Activated gamma-delta T cell treated with Interleukin-2 at 50 U/mL for 16 hours (primary cell): Measurements from ENCODE around the gene CCDC50.

Source experiments
- DNase-seq: peaks from one replicate; pipeline ENCODE4 v3.0.0-alpha.2; 2020

The CCDC50 gene

GRCh38 chr3:191432162-191432561 is 103.0 kb downstream of the CCDC50 start:
- DNase-seq = no peak

DNA sequence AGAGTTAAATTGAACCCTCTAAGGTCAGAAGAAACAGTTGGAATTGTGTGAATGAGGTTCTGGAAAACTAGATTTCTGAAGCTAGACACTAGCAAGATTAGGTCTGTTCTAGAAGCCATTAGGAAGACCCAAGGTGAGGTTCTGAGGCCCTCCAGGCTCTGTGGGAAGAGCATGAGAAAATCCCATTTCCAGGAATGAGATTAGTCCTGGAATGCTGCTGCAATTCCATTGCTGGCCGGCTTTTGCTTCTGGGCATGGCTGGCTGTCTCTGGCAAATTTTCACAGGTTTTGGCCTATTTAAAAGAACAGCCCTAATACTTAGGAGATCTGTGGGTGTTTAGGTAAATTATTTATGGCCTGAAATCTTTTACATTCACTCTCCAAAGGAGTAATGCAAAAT is 104.8 kb downstream of the CCDC50 start:
- no peak for DNase-seq

GRCh38 chr3:191435981-191436380 is 106.8 kb downstream of the CCDC50 start:
- no peak for DNase-seq

DNA sequence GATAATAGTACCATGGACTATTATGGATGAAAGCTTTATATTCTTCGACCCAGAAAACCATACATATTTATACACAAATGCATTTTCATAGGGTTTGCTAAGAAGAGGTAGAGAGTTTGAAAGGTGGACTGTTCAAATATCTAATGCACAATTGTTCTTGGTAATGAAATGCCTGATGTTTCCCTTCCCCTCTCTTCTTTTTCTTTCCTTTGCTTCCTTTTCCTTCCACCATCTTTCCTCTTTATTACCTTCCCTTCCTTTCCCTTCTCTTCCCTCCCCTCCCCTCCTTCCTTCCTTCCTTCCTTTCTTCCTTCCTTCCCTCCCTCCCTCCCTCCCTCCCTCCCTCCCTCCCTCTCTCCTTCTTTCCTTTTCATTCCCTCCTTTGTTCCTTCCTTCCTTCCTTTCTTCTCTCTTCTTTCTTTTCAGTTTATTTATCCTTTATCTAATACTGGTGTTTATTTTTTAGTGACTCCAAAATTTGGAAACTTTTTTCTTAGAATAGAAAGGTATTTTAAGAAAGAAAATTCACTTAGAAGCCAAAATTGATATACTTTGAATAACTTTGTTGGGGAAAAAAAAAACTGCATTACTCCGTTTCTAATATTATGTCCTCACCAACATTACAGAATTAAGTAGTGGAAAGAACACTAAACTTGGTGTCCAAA is 109.1 kb downstream of the CCDC50 start:
- DNase-seq = no peak

DNA sequence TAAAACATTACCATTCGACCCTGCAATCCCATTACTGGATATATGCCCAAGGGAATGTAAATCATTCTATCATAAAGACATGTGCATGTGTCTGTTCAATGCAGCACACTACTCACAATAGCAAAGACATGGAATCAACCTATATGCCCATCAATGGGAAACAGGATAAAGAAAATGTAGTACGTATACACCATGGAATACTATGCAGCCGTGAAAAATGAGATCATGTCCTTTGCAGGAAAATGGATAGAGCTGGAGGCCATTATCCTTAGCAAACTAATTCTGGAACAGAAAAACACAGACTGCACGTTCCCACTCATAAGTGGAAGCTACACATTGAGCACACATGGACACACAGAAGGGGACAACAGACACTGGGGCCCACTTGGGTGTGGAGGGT is 111.3 kb downstream of the CCDC50 start:
- DNase-seq = no peak

DNA sequence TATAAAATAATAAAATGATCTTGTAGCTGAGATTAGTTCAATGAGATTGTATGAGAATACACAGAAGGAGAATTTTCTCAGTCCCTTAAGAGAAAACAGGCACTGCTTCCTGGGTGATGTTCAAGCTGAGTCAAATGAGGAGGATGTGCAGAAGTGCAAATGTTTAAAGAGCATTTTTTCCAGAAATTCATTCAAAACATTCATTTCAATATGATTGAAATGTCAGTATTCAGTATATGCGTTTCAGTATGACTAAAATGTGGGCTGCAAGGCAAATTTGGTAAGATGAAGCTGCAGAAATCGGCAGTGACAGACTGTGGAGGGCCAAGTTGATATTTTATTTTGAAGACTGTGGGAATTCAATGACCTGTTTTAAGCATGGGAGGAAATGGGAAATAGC is 112.5 kb downstream of the CCDC50 start:
- DNase-seq = no peak

DNA sequence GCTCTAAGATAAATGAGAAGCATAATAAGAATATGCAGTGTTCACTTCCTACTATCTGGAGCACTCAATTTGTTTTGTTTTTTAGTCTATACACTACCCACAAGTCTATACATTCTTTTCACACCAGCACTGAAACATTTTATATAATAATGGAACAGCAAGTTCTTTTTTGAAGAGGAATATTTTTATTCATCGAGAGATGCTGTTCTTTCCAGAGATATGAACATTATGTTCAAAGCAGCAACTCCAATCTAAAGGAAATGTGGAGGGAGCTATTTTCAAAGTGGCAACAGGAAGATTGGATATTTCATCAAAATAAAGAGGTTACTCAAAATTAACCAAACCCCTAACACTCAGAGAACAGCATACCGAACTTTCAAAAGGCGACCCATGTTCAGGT is 115.4 kb downstream of the CCDC50 start:
- no peak for DNase-seq
